Endothelial cell of umbilical vein (primary cell): Measurements from ENCODE around the gene LAMB3.

Experiments used
- CTCF ChIP-seq, 2 donors: IDR thresholded peaks; 1 replicate in 1 of 2; 2 replicates in 1 of 2; pipeline ENCODE4 v1.5.1; 2011; ENCODE audit warnings: low read length in 2 of 2, mild to moderate bottlenecking in 2 of 2, moderate library complexity in 2 of 2, control low read depth in 1 of 2, inconsistent platforms in 1 of 2, low read depth in 1 of 2; ENCODE audit not compliant: insufficient read depth in 1 of 2; ENCODE audit errors: extremely low read depth in 1 of 2
- EZH2 ChIP-seq: IDR thresholded peaks from 2 replicates; pipeline ENCODE4 v1.6.1; 2012; ENCODE audit warnings: borderline replicate concordance, low read depth, mild to moderate bottlenecking, moderate library complexity, low read length, inconsistent platforms; ENCODE audit not compliant: severe bottlenecking
- FOS ChIP-seq: IDR thresholded peaks from 2 replicates; pipeline ENCODE4 v1.6.1; 2011; ENCODE audit warnings: mild to moderate bottlenecking, low read length, moderate library complexity, borderline replicate concordance; ENCODE audit not compliant: insufficient read depth
- JUN ChIP-seq: IDR thresholded peaks from 2 replicates; pipeline ENCODE4 v1.6.1; 2011; ENCODE audit warnings: borderline replicate concordance, low read depth; ENCODE audit not compliant: insufficient read length, insufficient read depth
- MAX ChIP-seq: IDR thresholded peaks from 2 replicates; pipeline ENCODE4 v1.6.1; 2011; ENCODE audit not compliant: insufficient read depth, insufficient read length
- MYC ChIP-seq: IDR thresholded peaks from one replicate; pipeline ENCODE4 v1.6.1; 2011; ENCODE audit warnings: mild to moderate bottlenecking, low read depth, low read length
- POLR2A ChIP-seq: IDR thresholded peaks from 2 replicates; pipeline ENCODE4 v1.6.1; 2012; ENCODE audit warnings: low read depth, mild to moderate bottlenecking, control low read depth, low read length
- POLR2AphosphoS5 ChIP-seq: IDR thresholded peaks from 2 replicates; pipeline ENCODE4 v1.6.1; 2012; ENCODE audit warnings: low read depth, mild to moderate bottlenecking, control low read depth, low read length, moderate library complexity; ENCODE audit not compliant: insufficient read depth

- TF ChIP-seq POLR2A (no peak), POLR2AphosphoS5 (no peak), CTCF (IDR thresholded peaks at IDR 0.05; ENCODE audit: extremely low read depth in 1 of 2, insufficient read depth in 1 of 2, low read depth in 1 of 2, low read length in 2 of 2) (no peak), JUN (no peak), FOS (no peak), MYC (no peak), EZH2 (no peak), MAX (no peak)
Observed at GRCh38 chr1:209586221-209586740, 65.9 kb downstream of the LAMB3 start.
